Endothelial cell of umbilical vein (primary cell): ENCODE results near the gene TMEM81. TPM values are rescaled to one million over a fixed set of nuclear protein-coding genes. Genes with fewer than 3 reads are reported as not detected.

ENCODE experiments used
- BruUV-seq: library from RNA; stranded (reverse); fragments of 400-500 nt; replicated peaks from 2 replicates; lab custom pipeline; 2021; lab: Mats Ljungman, UMichigan
- CTCF ChIA-PET: fragments of 300-600, 350-600 bp; sonication (Branson Sonifier 250); formaldehyde crosslinking; loops from one replicate; lab custom pipeline; 2021; ENCODE audit warnings: antibody characterized with exemption, inconsistent platforms; lab: Charles Lee
- POLR2A ChIA-PET: fragments of 300-600, 350-600 bp; sonication (Branson Sonifier 250); formaldehyde crosslinking; loops from one replicate; lab custom pipeline; 2021; ENCODE audit warnings: antibody characterized with exemption, inconsistent platforms; lab: Charles Lee
- DNase-seq: peaks from one replicate; pipeline ENCODE4 v3.0.0-alpha.2; 2011; ENCODE audit warnings: low read depth, low spot score
- FAIRE-seq: peaks from 2 replicates; lab custom pipeline; 2011; peaks lifted over from hg19 to GRCh38; lab: Jason Lieb, UNC
- H2AFZ ChIP-seq: 2 replicates; pipeline ENCODE4 v1.6.0; 2012; ENCODE audit warnings: low read depth, low read length, control low read depth, inconsistent platforms
- H3K27ac ChIP-seq: 2 replicates; pipeline ENCODE4 v1.5.1; 2011; ENCODE audit warnings: low read depth, mild to moderate bottlenecking, control low read depth, low read length, moderate library complexity; ENCODE audit not compliant: insufficient read depth
- H3K27me3 ChIP-seq, 2 experiments: 2 replicates each; pipeline versions ENCODE4 v1.6.0 to v1.6.1; 2011; ENCODE audit warnings: low read length in 2 of 2, mixed read lengths in 1 of 2; ENCODE audit not compliant: control insufficient read depth in 2 of 2, insufficient read depth in 2 of 2
- H3K36me3 ChIP-seq, 2 experiments: 2 replicates in 1 of 2; 3 replicates in 1 of 2; pipeline ENCODE4 v1.5.1; 2011; ENCODE audit warnings: low read length in 2 of 2, mild to moderate bottlenecking in 1 of 2, moderate library complexity in 1 of 2; ENCODE audit not compliant: control insufficient read depth in 2 of 2, insufficient read depth in 2 of 2; ENCODE audit errors: extremely low read depth in 1 of 2
- H3K4me1 ChIP-seq: 3 replicates; pipeline ENCODE4 v1.5.1; 2011; ENCODE audit warnings: mild to moderate bottlenecking, low read length; ENCODE audit not compliant: control insufficient read depth, insufficient read depth; ENCODE audit errors: extremely low read depth
- H3K4me2 ChIP-seq: 2 replicates; pipeline ENCODE4 v1.6.1; 2011; ENCODE audit warnings: low read length, control low read depth, mixed read lengths; ENCODE audit not compliant: insufficient read depth
- H3K4me3 ChIP-seq, 3 experiments: fragments of 200-600 bp in 1 of 3; sonication (generic), shearing (Covaris generic) in 1 of 3; replicated peaks in 1 of 3; 2 replicates each; pipeline ENCODE4 v1.5.1; 2011 to 2016; ENCODE audit warnings: control low read depth in 3 of 3, low read length in 3 of 3, mild to moderate bottlenecking in 2 of 3, inconsistent platforms in 1 of 3, low read depth in 1 of 3, moderate library complexity in 1 of 3; ENCODE audit not compliant: insufficient read depth in 1 of 3
- H3K79me2 ChIP-seq: 2 replicates; pipeline ENCODE4 v1.6.0; 2012; ENCODE audit warnings: low read length, inconsistent platforms; ENCODE audit not compliant: control insufficient read depth, insufficient read depth
- H3K9ac ChIP-seq: replicated peaks from 2 replicates; pipeline ENCODE3; 2011; ENCODE audit warnings: low read length, control low read depth; ENCODE audit not compliant: insufficient read depth; ENCODE audit errors: extremely low read depth
- H3K9me1 ChIP-seq: replicated peaks from 3 replicates; pipeline ENCODE4 v1.6.0; 2011; ENCODE audit warnings: mild to moderate bottlenecking, low read length; ENCODE audit not compliant: control insufficient read depth, insufficient read depth; ENCODE audit errors: extremely low read depth
- H3K9me3 ChIP-seq: replicated peaks from 2 replicates; pipeline ENCODE4 v1.5.1; 2012; ENCODE audit warnings: low read length, inconsistent platforms; ENCODE audit not compliant: control insufficient read depth, insufficient read depth
- H4K20me1 ChIP-seq: replicated peaks from 2 replicates; pipeline ENCODE3; 2011; ENCODE audit warnings: mild to moderate bottlenecking, low read length; ENCODE audit not compliant: control insufficient read depth, insufficient read depth; ENCODE audit errors: extremely low read depth
- CTCF ChIP-seq, 2 donors: IDR thresholded peaks; 1 replicate in 1 of 2; 2 replicates in 1 of 2; pipeline ENCODE4 v1.5.1; 2011; ENCODE audit warnings: low read length in 2 of 2, mild to moderate bottlenecking in 2 of 2, moderate library complexity in 2 of 2, control low read depth in 1 of 2, inconsistent platforms in 1 of 2, low read depth in 1 of 2; ENCODE audit not compliant: insufficient read depth in 1 of 2; ENCODE audit errors: extremely low read depth in 1 of 2
- EZH2 ChIP-seq: IDR thresholded peaks from 2 replicates; pipeline ENCODE4 v1.6.1; 2012; ENCODE audit warnings: borderline replicate concordance, low read depth, mild to moderate bottlenecking, moderate library complexity, low read length, inconsistent platforms; ENCODE audit not compliant: severe bottlenecking
- FOS ChIP-seq: IDR thresholded peaks from 2 replicates; pipeline ENCODE4 v1.6.1; 2011; ENCODE audit warnings: mild to moderate bottlenecking, low read length, moderate library complexity, borderline replicate concordance; ENCODE audit not compliant: insufficient read depth
- GATA2 ChIP-seq: IDR thresholded peaks from 2 replicates; pipeline ENCODE4 v1.7.0; 2011; ENCODE audit warnings: low read depth, mild to moderate bottlenecking, moderate library complexity, mixed read lengths, low read length; ENCODE audit not compliant: insufficient read length, insufficient read depth
- JUN ChIP-seq: IDR thresholded peaks from 2 replicates; pipeline ENCODE4 v1.6.1; 2011; ENCODE audit warnings: borderline replicate concordance, low read depth; ENCODE audit not compliant: insufficient read length, insufficient read depth
- MYC ChIP-seq: IDR thresholded peaks from one replicate; pipeline ENCODE4 v1.6.1; 2011; ENCODE audit warnings: mild to moderate bottlenecking, low read depth, low read length
- POLR2A ChIP-seq: IDR thresholded peaks from 2 replicates; pipeline ENCODE4 v1.6.1; 2012; ENCODE audit warnings: low read depth, mild to moderate bottlenecking, control low read depth, low read length
- POLR2AphosphoS5 ChIP-seq: IDR thresholded peaks from 2 replicates; pipeline ENCODE4 v1.6.1; 2012; ENCODE audit warnings: low read depth, mild to moderate bottlenecking, control low read depth, low read length, moderate library complexity; ENCODE audit not compliant: insufficient read depth
- dilution Hi-C: fragments of 300-500 bp; cut with MboI; formaldehyde crosslinking; loops from one replicate; pipeline ENCODE4 v1.15.0; 2019; ENCODE audit warnings: low sequenced_read_pairs; ENCODE audit not compliant: extremely low pct_ligation_motif_present
- intact Hi-C: fragments of 100-400 bp; cut with micrococcal nuclease; formaldehyde crosslinking; loops from one replicate; pipeline ENCODE4 v1.10.0; 2022
- polyA plus RNA-seq, 4 experiments: library from polyadenylated mRNA; depleted of rRNA in 3 of 4; stranded (reverse) in 3 of 4; unstranded in 1 of 4; fragments of >200 nt; gene quantifications; 2 replicates each; pipeline versions ENCODE4 v1.2.1 to v1.2.3, GENCODE V29; 2011 to 2012; ENCODE audit warnings: missing spikeins in 1 of 4
- total RNA-seq: library from RNA; stranded (reverse); gene quantifications from 2 replicates; pipeline ENCODE4 v1.2.3, GENCODE V29; 2021
- TF ChIP-seq, protein P1 (sequence below): IDR thresholded peaks from 2 replicates; pipeline ENCODE4 v1.6.1; 2011; ENCODE audit not compliant: insufficient read depth, insufficient read length

Gene TMEM81
- total and polyA plus RNA-seq, 2 donors (not counting 3 experiments of a cell fraction or from before 2014, with no cell fraction given), result 1.5 to 2.9 TPM

- intact Hi-C loops, result no loop called here
- BruUV-seq, result no TSS peak
- dilution Hi-C loops, result no loop called here
- no peak overlapping the region for H3K4me2 ChIP-seq
- TF ChIP-seq EZH2, result no peak
- no peak for TF ChIP-seq POLR2AphosphoS5
- TF ChIP-seq, protein P1, sequence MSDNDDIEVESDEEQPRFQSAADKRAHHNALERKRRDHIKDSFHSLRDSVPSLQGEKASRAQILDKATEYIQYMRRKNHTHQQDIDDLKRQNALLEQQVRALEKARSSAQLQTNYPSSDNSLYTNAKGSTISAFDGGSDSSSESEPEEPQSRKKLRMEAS, result no peak
- no peak for TF ChIP-seq MYC
- TF ChIP-seq CTCF (IDR thresholded peaks at IDR 0.05; ENCODE audit: extremely low read depth in 1 of 2, insufficient read depth in 1 of 2, low read depth in 1 of 2, low read length in 2 of 2), result no peak
- TF ChIP-seq FOS, result no peak
- no peak for TF ChIP-seq POLR2A
- TF ChIP-seq JUN, result no peak
- TF ChIP-seq GATA2, result no peak
- no peak overlapping the region for H3K27ac ChIP-seq
- H3K9ac ChIP-seq, result no peak overlapping the region
- H3K9me1 ChIP-seq, result no peaks in the 10 kb centered on the region
- no peaks in the 10 kb centered on the region for H3K27me3 ChIP-seq
- H3K4me3 ChIP-seq, result no peak overlapping the region
- ChIA-PET POLR2A (no interaction called here), CTCF (interaction anchor here (5.3 kb wide), 1 partner anchor 11 kb away, joined by 63 read pairs; no protein-coding TSS in a partner anchor)
- H3K4me1 ChIP-seq, result no peaks in the 10 kb centered on the region
- H3K79me2 ChIP-seq, result no peaks in the 10 kb centered on the region
- FAIRE-seq, result no peak
- H3K9me3 ChIP-seq, result no peaks in the 10 kb centered on the region
- H2AFZ ChIP-seq, result no peak overlapping the region
- H4K20me1 ChIP-seq, result no peaks in the 10 kb centered on the region
- H3K36me3 ChIP-seq, result no peaks in the 10 kb centered on the region
- no peak for DNase-seq
Observed at GRCh38 chr1:205073511-205073910, 10.7 kb downstream of the TMEM81 start.
